Lower leg skin (tissue), 3 donors: Measurements from ENCODE around the gene GRAP.

Source experiments
- POLR2A ChIP-seq, 2 donors: fragments of 450-650 bp; IDR thresholded peaks; one replicate each; pipeline ENCODE4 v1.6.1; 2016 to 2017; ENCODE audit warnings: antibody characterized with exemption in 2 of 2, mild to moderate bottlenecking in 1 of 2, moderate library complexity in 1 of 2
- TF ChIP-seq, protein P1 (sequence below), 3 donors: fragments of 450-650 bp; IDR thresholded peaks; one replicate each; pipeline ENCODE4 v1.5.1; 2016; ENCODE audit warnings: antibody characterized with exemption in 3 of 3, mild to moderate bottlenecking in 3 of 3, moderate library complexity in 2 of 3

DNA sequence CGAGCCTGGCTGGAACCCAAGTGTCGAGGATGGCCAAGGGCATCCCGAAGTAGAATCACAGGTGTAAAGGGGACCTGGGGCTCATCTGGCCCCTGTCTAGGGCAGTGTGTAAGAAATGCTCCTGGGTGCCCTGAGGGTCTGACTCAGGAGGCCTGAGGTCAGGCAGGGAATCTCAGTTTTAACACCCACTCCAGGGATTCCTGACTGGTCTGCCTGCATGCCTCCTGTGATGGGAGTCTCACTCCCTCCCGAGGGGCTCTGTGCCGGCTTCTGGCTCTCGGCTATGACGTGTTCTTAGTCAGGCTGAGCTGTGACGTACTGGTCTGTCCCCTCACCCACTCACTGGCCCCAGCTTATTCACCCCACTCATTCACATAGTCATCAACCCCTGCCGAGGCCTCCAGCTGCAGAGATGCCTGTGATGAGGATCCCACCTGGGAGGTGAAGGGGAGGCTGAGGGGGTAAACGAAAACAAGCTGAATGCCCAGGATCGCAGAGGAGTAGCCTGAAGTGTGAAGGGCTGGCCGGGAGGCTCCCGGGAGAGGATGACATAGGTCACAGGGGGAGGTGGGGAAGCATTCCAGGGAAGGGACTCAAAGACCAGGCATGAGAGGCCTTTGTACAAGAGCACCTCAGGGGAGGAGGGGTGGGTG lies 65.9 kb downstream of the GRAP start:
- TF ChIP-seq, protein P1, sequence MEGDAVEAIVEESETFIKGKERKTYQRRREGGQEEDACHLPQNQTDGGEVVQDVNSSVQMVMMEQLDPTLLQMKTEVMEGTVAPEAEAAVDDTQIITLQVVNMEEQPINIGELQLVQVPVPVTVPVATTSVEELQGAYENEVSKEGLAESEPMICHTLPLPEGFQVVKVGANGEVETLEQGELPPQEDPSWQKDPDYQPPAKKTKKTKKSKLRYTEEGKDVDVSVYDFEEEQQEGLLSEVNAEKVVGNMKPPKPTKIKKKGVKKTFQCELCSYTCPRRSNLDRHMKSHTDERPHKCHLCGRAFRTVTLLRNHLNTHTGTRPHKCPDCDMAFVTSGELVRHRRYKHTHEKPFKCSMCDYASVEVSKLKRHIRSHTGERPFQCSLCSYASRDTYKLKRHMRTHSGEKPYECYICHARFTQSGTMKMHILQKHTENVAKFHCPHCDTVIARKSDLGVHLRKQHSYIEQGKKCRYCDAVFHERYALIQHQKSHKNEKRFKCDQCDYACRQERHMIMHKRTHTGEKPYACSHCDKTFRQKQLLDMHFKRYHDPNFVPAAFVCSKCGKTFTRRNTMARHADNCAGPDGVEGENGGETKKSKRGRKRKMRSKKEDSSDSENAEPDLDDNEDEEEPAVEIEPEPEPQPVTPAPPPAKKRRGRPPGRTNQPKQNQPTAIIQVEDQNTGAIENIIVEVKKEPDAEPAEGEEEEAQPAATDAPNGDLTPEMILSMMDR (IDR thresholded peaks at IDR 0.05), result no peak
- TF ChIP-seq POLR2A (IDR thresholded peaks at IDR 0.05), result no peak
